Right hindlimb (tissue), 1 donor: ENCODE data around the gene GHITM.
"Not testable (repeated sequence)": the region's sequence is repeated elsewhere in the genome, so short reads cannot be mapped to it uniquely, and the experiment has no call there.

Source experiments
- DNase-seq: peaks from one replicate; pipeline ENCODE4 v3.0.0-alpha.2; 2018

GHITM gene

GRCh38 chr10:84176836-84177474 lies 37.6 kb downstream of the GHITM start:
- no peak for DNase-seq

- DNase-seq: no peak
Measured at GRCh38 chr10:84177541-84178141, 38.3 kb downstream of the GHITM start.

- DNase-seq: no peak
Measured at GRCh38 chr10:84178160-84178609, 38.9 kb downstream of the GHITM start.

- no peak for DNase-seq
Measured at GRCh38 chr10:84179059-84179710, 39.9 kb downstream of the GHITM start.

- DNase-seq: not testable (repeated sequence)
Measured at GRCh38 chr10:84180386-84180785, 41.1 kb downstream of the GHITM start.

GRCh38 chr10:84181631-84182030 lies 42.3 kb downstream of the GHITM start:
- no peak for DNase-seq

GRCh38 chr10:84184517-84184916 lies 45.2 kb downstream of the GHITM start:
- no peak for DNase-seq

GRCh38 chr10:84185526-84186175 lies 46.3 kb downstream of the GHITM start:
- no peak for DNase-seq

- no peak for DNase-seq
Measured at GRCh38 chr10:84188815-84189214, 49.5 kb downstream of the GHITM start.

GRCh38 chr10:84190621-84191020 lies 51.3 kb downstream of the GHITM start:
- no peak for DNase-seq

- DNase-seq: no peak
Measured at GRCh38 chr10:84191106-84191505, 51.8 kb downstream of the GHITM start.

- no peak for DNase-seq
Measured at GRCh38 chr10:84193327-84193726, 54.0 kb downstream of the GHITM start.

- no peak for DNase-seq
Measured at GRCh38 chr10:84193846-84194423, 54.6 kb downstream of the GHITM start.

GRCh38 chr10:84194424-84195043 lies 55.2 kb downstream of the GHITM start, which contains the start of gene CDHR1:
TSS of gene CDHR1 (plus strand) at chr10:84194537. CDS start at chr10:84194761, 224 bp downstream.
- DNase-seq: peak; percentile 27

- no peak for DNase-seq
Measured at GRCh38 chr10:84195044-84195830, 55.9 kb downstream of the GHITM start.

GRCh38 chr10:84196083-84196482 lies 56.8 kb downstream of the GHITM start:
- no peak for DNase-seq

GRCh38 chr10:84196941-84197340 lies 57.6 kb downstream of the GHITM start:
- DNase-seq: no peak

- DNase-seq: no peak
Measured at GRCh38 chr10:84197643-84198042, 58.3 kb downstream of the GHITM start.

- no peak for DNase-seq
Measured at GRCh38 chr10:84198206-84198915, 59.1 kb downstream of the GHITM start.

GRCh38 chr10:84200537-84201243 lies 61.4 kb downstream of the GHITM start:
- DNase-seq: no peak

GRCh38 chr10:84201244-84201606 lies 61.9 kb downstream of the GHITM start:
- no peak for DNase-seq
